H1 (cell line): ENCODE data around the gene GNAT2. TPM values are rescaled to one million over a fixed set of nuclear protein-coding genes. Genes with fewer than 3 reads are reported as not detected.

ENCODE experiments used
- CTCF ChIA-PET: fragments of 300-600 bp; sonication (Branson Sonifier 250); formaldehyde crosslinking; loops from one replicate; lab custom pipeline; 2021; ENCODE audit not compliant: partially characterized antibody; lab: Charles Lee
- POLR2A ChIA-PET: fragments of 300-600 bp; sonication (Branson Sonifier 250); formaldehyde crosslinking; loops from one replicate; lab custom pipeline; 2021; ENCODE audit warnings: inconsistent platforms; ENCODE audit not compliant: partially characterized antibody; lab: Charles Lee
- DNase-seq, 2 experiments: peaks; one replicate each; pipeline versions ENCODE4 v3.0.0 to v3.0.0-alpha.2; 2010 to 2022; ENCODE audit warnings: low spot score in 2 of 2, low read depth in 1 of 2, mixed read lengths in 1 of 2
- FAIRE-seq: peaks from 2 replicates; lab custom pipeline; 2011; peaks lifted over from hg19 to GRCh38; lab: Jason Lieb, UNC
- H2AFZ ChIP-seq: 2 replicates; pipeline ENCODE4 v1.8.1; 2012; ENCODE audit warnings: low read length, inconsistent platforms
- H2AK5ac ChIP-seq: 2 replicates; pipeline ENCODE4 v1.6.1; 2013; ENCODE audit warnings: low read depth, low read length
- H2BK120ac ChIP-seq: replicated peaks from 2 replicates; pipeline ENCODE3; 2013; ENCODE audit warnings: low read depth, low read length, inconsistent platforms
- H2BK12ac ChIP-seq: 2 replicates; pipeline ENCODE4 v1.6.1; 2013; ENCODE audit warnings: low read depth, low read length
- H2BK15ac ChIP-seq: 2 replicates; pipeline ENCODE4 v1.6.1; 2013; ENCODE audit warnings: low read length
- H2BK20ac ChIP-seq: 2 replicates; pipeline ENCODE4 v1.6.1; 2013; ENCODE audit warnings: low read length
- H2BK5ac ChIP-seq: 2 replicates; pipeline ENCODE4 v1.6.1; 2013; ENCODE audit warnings: low read depth, low read length
- H3K14ac ChIP-seq: 2 replicates; pipeline ENCODE4 v1.6.1; 2013; ENCODE audit warnings: inconsistent platforms; ENCODE audit not compliant: insufficient read length
- H3K18ac ChIP-seq: 2 replicates; pipeline ENCODE4 v1.6.1; 2013; ENCODE audit warnings: low read length; ENCODE audit errors: extremely low read depth
- H3K23ac ChIP-seq: 2 replicates; pipeline ENCODE4 v1.6.1; 2013; ENCODE audit warnings: inconsistent platforms; ENCODE audit not compliant: insufficient read length
- H3K23me2 ChIP-seq: 2 replicates; pipeline ENCODE4 v1.6.1; 2013; ENCODE audit warnings: low read depth, low read length
- H3K27ac ChIP-seq: 2 replicates; pipeline ENCODE4 v1.6.1; 2011; ENCODE audit warnings: low read depth, low read length, inconsistent platforms
- H3K27me3 ChIP-seq, 4 experiments: replicated peaks in 1 of 4; 1 replicate in 1 of 4; 2 replicates in 3 of 4; pipeline versions ENCODE4 v1.6.1 to v1.8.1; 2011 to 2013; ENCODE audit warnings: low read length in 3 of 4, mild to moderate bottlenecking in 3 of 4, inconsistent platforms in 2 of 4, mixed read lengths in 2 of 4, moderate library complexity in 1 of 4; ENCODE audit not compliant: control insufficient read depth in 3 of 4, insufficient read depth in 3 of 4; ENCODE audit errors: extremely low read depth in 1 of 4
- H3K36me3 ChIP-seq, 4 experiments: 2 replicates each; pipeline versions ENCODE4 v1.6.1 to v1.8.1; 2011 to 2013; ENCODE audit warnings: mild to moderate bottlenecking in 4 of 4, low read length in 3 of 4, moderate library complexity in 2 of 4, control low read depth in 1 of 4, inconsistent platforms in 1 of 4; ENCODE audit not compliant: insufficient read depth in 4 of 4, control insufficient read depth in 2 of 4
- H3K4ac ChIP-seq: replicated peaks from 2 replicates; pipeline ENCODE3; 2013; ENCODE audit warnings: low read length, low read depth, mixed read lengths, inconsistent platforms; ENCODE audit not compliant: insufficient read length
- H3K4me1 ChIP-seq, 4 experiments: replicated peaks in 1 of 4; 1 replicate in 1 of 4; 2 replicates in 3 of 4; pipeline versions ENCODE4 v1.6.1 to v1.8.1; 2011 to 2013; ENCODE audit warnings: low read length in 3 of 4, inconsistent platforms in 2 of 4, mixed read lengths in 1 of 4; ENCODE audit not compliant: insufficient read depth in 4 of 4, control insufficient read depth in 3 of 4
- H3K4me2 ChIP-seq, 2 experiments: 2 replicates each; pipeline versions ENCODE4 v1.6.1 to v1.8.1; 2011 to 2013; ENCODE audit warnings: low read depth in 2 of 2, low read length in 2 of 2, control low read depth in 1 of 2, inconsistent platforms in 1 of 2, mild to moderate bottlenecking in 1 of 2; ENCODE audit not compliant: insufficient read depth in 1 of 2
- H3K4me3 ChIP-seq, 4 experiments: fragments of 200-600, 300-600 bp in 1 of 4; sonication (generic), shearing (Covaris generic), sonication (Bioruptor Twin) in 1 of 4; 2 replicates each; pipeline versions ENCODE4 v1.5.1 to v1.8.1; 2011 to 2016; ENCODE audit warnings: low read length in 4 of 4, low read depth in 3 of 4, control low read depth in 2 of 4, inconsistent platforms in 2 of 4, mild to moderate bottlenecking in 2 of 4, mixed read lengths in 1 of 4, moderate library complexity in 1 of 4; ENCODE audit not compliant: insufficient read depth in 2 of 4; ENCODE audit errors: extremely low read depth in 1 of 4
- H3K56ac ChIP-seq: replicated peaks from 2 replicates; pipeline ENCODE3; 2013; ENCODE audit warnings: low read depth, mild to moderate bottlenecking, mixed read lengths, low read length, inconsistent platforms; ENCODE audit not compliant: insufficient read length
- H3K79me1 ChIP-seq: 2 replicates; pipeline ENCODE4 v1.6.1; 2013; ENCODE audit warnings: low read depth, low read length, control low read depth
- H3K79me2 ChIP-seq, 2 experiments: 2 replicates each; pipeline versions ENCODE4 v1.6.1 to v1.8.1; 2012 to 2013; ENCODE audit warnings: low read length in 2 of 2, mild to moderate bottlenecking in 2 of 2, inconsistent platforms in 1 of 2; ENCODE audit not compliant: insufficient read depth in 2 of 2, control insufficient read depth in 1 of 2
- H3K9ac ChIP-seq, 4 experiments: replicated peaks in 1 of 4; 1 replicate in 1 of 4; 2 replicates in 3 of 4; pipeline versions ENCODE4 v1.6.1 to v1.8.1; 2011 to 2013; ENCODE audit warnings: low read depth in 3 of 4, low read length in 3 of 4, control low read depth in 2 of 4, mild to moderate bottlenecking in 2 of 4, moderate library complexity in 2 of 4, inconsistent platforms in 1 of 4; ENCODE audit errors: extremely low read depth in 1 of 4
- H3K9me3 ChIP-seq, 2 experiments: 2 replicates each; pipeline versions ENCODE4 v1.6.1 to v1.8.1; 2012 to 2013; ENCODE audit warnings: mild to moderate bottlenecking in 2 of 2, moderate library complexity in 2 of 2, control low read depth in 1 of 2, inconsistent platforms in 1 of 2, low read depth in 1 of 2, low read length in 1 of 2, mixed read lengths in 1 of 2; ENCODE audit not compliant: insufficient read depth in 2 of 2
- H4K20me1 ChIP-seq, 2 experiments: replicated peaks in 1 of 2; 2 replicates each; pipeline versions ENCODE3 to v1.8.1; 2011 to 2013; ENCODE audit warnings: inconsistent platforms in 2 of 2, low read length in 2 of 2, mild to moderate bottlenecking in 1 of 2; ENCODE audit not compliant: insufficient read depth in 2 of 2, control insufficient read depth in 1 of 2
- H4K5ac ChIP-seq: 2 replicates; pipeline ENCODE4 v1.6.1; 2013; ENCODE audit warnings: low read length, low read depth, mixed read lengths, inconsistent platforms; ENCODE audit not compliant: insufficient read length
- H4K8ac ChIP-seq: 2 replicates; pipeline ENCODE4 v1.8.0; 2013; ENCODE audit warnings: mild to moderate bottlenecking, moderate library complexity, low read length, inconsistent platforms; ENCODE audit not compliant: insufficient read depth; ENCODE audit errors: extremely low read depth
- H4K91ac ChIP-seq: replicated peaks from 2 replicates; pipeline ENCODE3; 2013; ENCODE audit warnings: low read length, mixed read lengths, inconsistent platforms; ENCODE audit not compliant: insufficient read length
- CBX8 ChIP-seq: fragments of 300-800, 300-1000 bp; sonication (generic); IDR thresholded peaks from 2 replicates; pipeline ENCODE4 v1.7.1; 2016; ENCODE audit warnings: low read depth, low read length, borderline replicate concordance
- GABPA ChIP-seq: IDR thresholded peaks from 2 replicates; pipeline ENCODE4 v1.6.1; 2011; ENCODE audit warnings: mild to moderate bottlenecking, low read length, moderate library complexity, borderline replicate concordance; ENCODE audit not compliant: insufficient read depth
- MAX ChIP-seq: IDR thresholded peaks from 2 replicates; pipeline ENCODE4 v1.6.1; 2012; ENCODE audit warnings: inconsistent platforms
- RFX5 ChIP-seq: IDR thresholded peaks from 2 replicates; pipeline ENCODE4 v1.6.1; 2011; ENCODE audit warnings: low read depth, low read length, improper control_type of control experiment, borderline replicate concordance
- RXRA ChIP-seq: IDR thresholded peaks from 2 replicates; pipeline ENCODE4 v1.6.1; 2011; ENCODE audit warnings: low read depth, mild to moderate bottlenecking, low read length, moderate library complexity; ENCODE audit not compliant: insufficient read depth
- SAP30 ChIP-seq: fragments of 300-600 bp; sonication (generic); IDR thresholded peaks from 2 replicates; pipeline ENCODE4 v1.7.1; 2012; ENCODE audit warnings: low read length, moderate library complexity, mild to moderate bottlenecking, inconsistent platforms; ENCODE audit not compliant: insufficient read depth, insufficient replicate concordance
- SP2 ChIP-seq: IDR thresholded peaks from 2 replicates; pipeline ENCODE4 v1.6.1; 2012; ENCODE audit warnings: mild to moderate bottlenecking, low read length, inconsistent platforms
- SP4 ChIP-seq: IDR thresholded peaks from 2 replicates; pipeline ENCODE4 v1.6.1; 2012; ENCODE audit warnings: low read length, inconsistent platforms
- ZNF274 ChIP-seq: IDR thresholded peaks from 2 replicates; pipeline ENCODE4 v1.7.0; 2012; ENCODE audit warnings: low read length, borderline replicate concordance; ENCODE audit errors: extremely low read depth
- WGBS, 2 experiments: shearing (Covaris generic) in 1 of 2; methylation state at CpG; one replicate each; pipeline versions ENCODE4 v1.1.6 to v1.1.7; 2013 to 2015; ENCODE audit warnings: low lambda C conversion rate in 2 of 2, mixed read lengths in 2 of 2, inconsistent platforms in 1 of 2, low coverage in 1 of 2, missing lambda C conversion rate in 1 of 2; ENCODE audit not compliant: insufficient replicate concordance in 2 of 2, insufficient coverage in 1 of 2, insufficient read length in 1 of 2; ENCODE audit errors: extremely low coverage in 1 of 2, missing lambda C conversion rate in 1 of 2; 5-methylcytosine and 5-hydroxymethylcytosine counted together
- polyA plus RNA-seq, 7 experiments: library from polyadenylated mRNA; depleted of rRNA in 3 of 7; stranded (reverse) in 5 of 7; unstranded in 2 of 7; fragments of >200 nt in 5 of 7; fragments of 200-250 nt in 2 of 7; gene quantifications; 1 replicate in 5 of 7; 2 replicates in 1 of 7; 4 replicates in 1 of 7; pipeline versions ENCODE4 v1.2.1 to v1.2.3, GENCODE V29; 2011 to 2013; ENCODE audit warnings: missing spikeins in 2 of 7, mixed read lengths in 2 of 7
- total RNA-seq: library from RNA; stranded (reverse); fragmentation: NEBNext Ultra II Directional; extraction: Animal tissue kit (Norgen Biotek cat#: 25700); gene quantifications from 2 replicates; pipeline ENCODE4 v1.2.1, GENCODE V29; 2021
- TF ChIP-seq, protein P1 (sequence below): IDR thresholded peaks from 2 replicates; pipeline ENCODE4 v1.6.1; 2012; ENCODE audit warnings: low read length, inconsistent platforms

The GNAT2 gene
- total and polyA plus RNA-seq, 2 of the 8 experiments (the other 6 are each of a cell fraction or from before 2014, with no cell fraction given), result 0.05 TPM; not detected in 1

DNA sequence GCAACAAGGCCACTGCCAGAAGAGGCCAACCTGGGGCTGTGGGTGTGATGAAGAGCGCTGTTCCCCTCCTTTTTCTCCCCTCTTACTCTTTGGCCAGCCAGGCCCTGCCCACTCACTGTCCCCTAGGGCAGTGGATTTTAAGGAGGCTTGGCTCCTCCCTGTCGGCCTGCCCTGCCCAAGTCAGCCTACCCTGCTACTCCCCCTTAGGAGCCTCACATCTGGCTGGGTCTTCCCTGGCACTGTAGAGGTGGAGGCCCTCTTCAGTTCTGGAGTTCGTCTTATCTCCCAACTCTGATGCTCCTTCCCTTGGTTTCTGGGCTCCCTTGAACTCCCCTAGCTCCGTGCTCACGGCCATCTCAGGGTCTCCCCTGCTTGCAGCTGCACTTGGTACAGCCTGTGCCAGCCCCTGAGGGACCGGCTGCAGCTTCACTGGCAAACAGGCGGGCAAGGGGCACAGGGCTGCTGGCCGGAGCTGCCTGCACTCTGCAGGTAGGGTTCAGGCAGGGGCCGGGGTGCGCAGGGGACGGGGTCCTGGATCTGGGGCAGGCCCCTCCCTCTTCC lies 4.3 kb upstream of the GNAT2 start:
- Histone ChIP-seq H4K5ac (no peak overlapping the region), H4K20me1 (peaks cover 5 to 30% of the 10 kb centered on the region in 2 experiments), H2BK12ac (0 out of 2 replicates have a peak overlapping the region, but pooled peaks have one; percentile 19), H3K27ac (no peak overlapping the region; the same call in 1 of the 2 replicates), H2AK5ac (no peak overlapping the region), H3K79me2 (peaks cover 0 to 37% of the 10 kb centered on the region in 2 experiments; a peak in 2 of 4 replicates), H3K79me1 (peaks cover 17% of the 10 kb centered on the region), H3K36me3 (peaks cover 4 to 17% (median 13%) of the 10 kb centered on the region in 4 experiments; a peak in 7 of 8 replicates), H3K4me2 (no peak overlapping the region), H3K4me1 (peaks cover 0 to 15% (median 9%) of the 10 kb centered on the region in 4 experiments; a peak in 6 of 7 replicates), H4K91ac (no peak overlapping the region), H2BK15ac (no peak overlapping the region), H3K18ac (no peak overlapping the region), H3K9ac (peak overlapping the region in 1 of 4 experiments; percentile 16; a peak in 2 of 7 replicates), H4K8ac (no peak overlapping the region), H2AFZ (no peak overlapping the region), H2BK20ac (no peak overlapping the region), H3K4me3 (no peak overlapping the region), H3K23me2 (peaks cover 16% of the 10 kb centered on the region), H2BK5ac (no peak overlapping the region), H3K56ac (no peak overlapping the region), H3K4ac (no peak overlapping the region), H3K14ac (no peak overlapping the region), H3K23ac (no peak overlapping the region), H3K27me3 (no peaks in the 10 kb centered on the region), H2BK120ac (no peak overlapping the region), H3K9me3 (no peaks in the 10 kb centered on the region)
- POLR2A ChIA-PET, result interaction anchor here (1.1 to 3.0 kb wide), 5 partner anchors 9 to 361 kb away, joined by 3 to 16 read pairs (median 5); partner anchors contain the start of genes AHCYL1 and GNAI3
- DNase-seq (peak in 1 of 2 experiments; percentile 42), FAIRE-seq (no peak)
- CTCF ChIA-PET, result interaction anchor here (0.5 to 10.4 kb wide), 16 partner anchors 9 to 360 kb away, joined by 3 to 73 read pairs (median 4); partner anchors contain the start of gene AHCYL1
- 90% methylated on average over 8 of the region's 11 CpGs; no CpG with 5 or more reads in 1 of the 2 experiments for WGBS, 2 experiments
- TF ChIP-seq CBX8 (no peak), RFX5 (no peak), SP2 (no peak), SP4 (no peak), RXRA (no peak), ZNF274 (no peak), SAP30 (no peak), MAX (no peak), GABPA (no peak)
- TF ChIP-seq, protein P1, sequence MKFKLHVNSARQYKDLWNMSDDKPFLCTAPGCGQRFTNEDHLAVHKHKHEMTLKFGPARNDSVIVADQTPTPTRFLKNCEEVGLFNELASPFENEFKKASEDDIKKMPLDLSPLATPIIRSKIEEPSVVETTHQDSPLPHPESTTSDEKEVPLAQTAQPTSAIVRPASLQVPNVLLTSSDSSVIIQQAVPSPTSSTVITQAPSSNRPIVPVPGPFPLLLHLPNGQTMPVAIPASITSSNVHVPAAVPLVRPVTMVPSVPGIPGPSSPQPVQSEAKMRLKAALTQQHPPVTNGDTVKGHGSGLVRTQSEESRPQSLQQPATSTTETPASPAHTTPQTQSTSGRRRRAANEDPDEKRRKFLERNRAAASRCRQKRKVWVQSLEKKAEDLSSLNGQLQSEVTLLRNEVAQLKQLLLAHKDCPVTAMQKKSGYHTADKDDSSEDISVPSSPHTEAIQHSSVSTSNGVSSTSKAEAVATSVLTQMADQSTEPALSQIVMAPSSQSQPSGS, result no peak
